Measurements from ENCODE around the gene G3BP2.

- no peak for TF ChIP-seq POLR2AphosphoS5 (IDR thresholded peaks at IDR 0.05)
- TF ChIP-seq, protein P1, sequence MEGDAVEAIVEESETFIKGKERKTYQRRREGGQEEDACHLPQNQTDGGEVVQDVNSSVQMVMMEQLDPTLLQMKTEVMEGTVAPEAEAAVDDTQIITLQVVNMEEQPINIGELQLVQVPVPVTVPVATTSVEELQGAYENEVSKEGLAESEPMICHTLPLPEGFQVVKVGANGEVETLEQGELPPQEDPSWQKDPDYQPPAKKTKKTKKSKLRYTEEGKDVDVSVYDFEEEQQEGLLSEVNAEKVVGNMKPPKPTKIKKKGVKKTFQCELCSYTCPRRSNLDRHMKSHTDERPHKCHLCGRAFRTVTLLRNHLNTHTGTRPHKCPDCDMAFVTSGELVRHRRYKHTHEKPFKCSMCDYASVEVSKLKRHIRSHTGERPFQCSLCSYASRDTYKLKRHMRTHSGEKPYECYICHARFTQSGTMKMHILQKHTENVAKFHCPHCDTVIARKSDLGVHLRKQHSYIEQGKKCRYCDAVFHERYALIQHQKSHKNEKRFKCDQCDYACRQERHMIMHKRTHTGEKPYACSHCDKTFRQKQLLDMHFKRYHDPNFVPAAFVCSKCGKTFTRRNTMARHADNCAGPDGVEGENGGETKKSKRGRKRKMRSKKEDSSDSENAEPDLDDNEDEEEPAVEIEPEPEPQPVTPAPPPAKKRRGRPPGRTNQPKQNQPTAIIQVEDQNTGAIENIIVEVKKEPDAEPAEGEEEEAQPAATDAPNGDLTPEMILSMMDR (IDR thresholded peaks at IDR 0.05), result no peak
- TF ChIP-seq POLR2A (IDR thresholded peaks at IDR 0.05), result no peak
- no peak for TF ChIP-seq EP300 (IDR thresholded peaks at IDR 0.05)
These were observed 49.2 kb upstream of the G3BP2 start for GRCh38 chr4:75722417-75722816.
